Vagina (tissue), 2 donors: ENCODE measurements around the gene NBPF1. TPM values are rescaled to one million over a fixed set of nuclear protein-coding genes. Genes with fewer than 3 reads are reported as not detected.
"Not testable (repeated sequence)": the region's sequence is repeated elsewhere in the genome, so short reads cannot be mapped to it uniquely, and the experiment has no call there.

ENCODE experiments used
- DNase-seq, 2 donors: peaks; one replicate each; pipeline ENCODE4 v3.0.0-alpha.2; 2017; ENCODE audit errors: extremely low spot score in 2 of 2
- H3K27ac ChIP-seq: fragments of 200-600 bp; sonication (generic); one replicate; pipeline ENCODE4 v1.5.1; 2019
- H3K27me3 ChIP-seq: fragments of 200-600 bp; sonication (generic); one replicate; pipeline ENCODE4 v1.5.1; 2019
- H3K36me3 ChIP-seq, 2 donors: fragments of 200-600 bp; sonication (generic); one replicate each; pipeline ENCODE4 v1.5.1; 2017 to 2019
- H3K4me1 ChIP-seq: fragments of 200-600 bp; sonication (generic); one replicate; pipeline ENCODE4 v1.5.1; 2019
- H3K4me3 ChIP-seq, 2 donors: fragments of 200-600 bp; sonication (generic); 1 replicate in 1 of 2; 2 replicates in 1 of 2; pipeline ENCODE4 v1.5.1; 2016 to 2019
- H3K9me3 ChIP-seq: fragments of 200-600 bp; sonication (generic); one replicate; pipeline ENCODE4 v1.5.1; 2019
- CTCF ChIP-seq, 3 experiments: fragments of 450-650 bp in 2 of 3; fragments of 200-600 bp in 1 of 3; sonication (generic) in 1 of 3; IDR thresholded peaks; one replicate each; pipeline ENCODE4 v1.5.1; 2017 to 2019; ENCODE audit warnings: antibody characterized with exemption in 3 of 3, mild to moderate bottlenecking in 2 of 3, moderate library complexity in 2 of 3
- POLR2A ChIP-seq, 2 donors: fragments of 450-650 bp; IDR thresholded peaks; one replicate each; pipeline ENCODE4 v1.6.1; 2017; ENCODE audit warnings: antibody characterized with exemption in 2 of 2, mild to moderate bottlenecking in 2 of 2, moderate library complexity in 2 of 2
- POLR2AphosphoS5 ChIP-seq, 2 donors: sonication (generic); formaldehyde crosslinking; IDR thresholded peaks; one replicate each; pipeline ENCODE4 v1.9.0; 2017; ENCODE audit warnings: antibody characterized with exemption in 2 of 2, mild to moderate bottlenecking in 2 of 2, low read depth in 1 of 2; ENCODE audit not compliant: insufficient read depth in 1 of 2
- intact Hi-C: fragments of 100-400 bp; cut with DNase I; formaldehyde crosslinking; loops from one replicate; pipeline ENCODE4 v1.15.1; 2023
- total RNA-seq: library from RNA; depleted of rRNA; stranded (reverse); fragments of >200 nt; gene quantifications from one replicate; pipeline ENCODE4 v1.2.3, GENCODE V29; 2016

The NBPF1 gene
- total RNA-seq, 1 donor from 2014 or later, result 45.9 TPM

GRCh38 chr1:16646061-16646664 is 32.8 kb upstream of the NBPF1 start:
- H3K27ac ChIP-seq, intact Hi-C loops, H3K27me3 ChIP-seq, H3K36me3 ChIP-seq, H3K9me3 ChIP-seq, H3K4me3 ChIP-seq: not testable (repeated sequence)
- peaks cover 40% of the 10 kb centered on the region for H3K4me1 ChIP-seq
- DNase-seq, result peak; percentile 87 to 95

- intact Hi-C loops, H3K27me3 ChIP-seq, H3K9me3 ChIP-seq, H3K36me3 ChIP-seq: not testable (repeated sequence)
- Histone ChIP-seq H3K4me1 (peaks cover 40% of the 10 kb centered on the region), H3K27ac (peak overlapping the region; percentile 88), H3K4me3 (peak overlapping the region; percentile 64 to 81)
- DNase-seq, result peak; percentile 94 to 99
Observed at GRCh38 chr1:16645271-16646060, 32.1 kb upstream of the NBPF1 start.

- Histone ChIP-seq H3K27ac (peak overlapping the region; percentile 88), H3K4me1 (peaks cover 40% of the 10 kb centered on the region), H3K4me3 (peak overlapping the region; percentile 64 to 81)
- H3K27me3 ChIP-seq, H3K9me3 ChIP-seq, intact Hi-C loops, H3K36me3 ChIP-seq: not testable (repeated sequence)
- DNase-seq, result peak; percentile 99 to 100
- TF ChIP-seq POLR2AphosphoS5 (IDR thresholded peaks at IDR 0.05; ENCODE audit: insufficient read depth in 1 of 2, low read depth in 1 of 2) (peak; percentile 87 to 94), POLR2A (IDR thresholded peaks at IDR 0.05) (peak in 1 of 2 donors; percentile 5), CTCF (IDR thresholded peaks at IDR 0.05) (peak; percentile 28 to 47 (median 45))
Observed at GRCh38 chr1:16644482-16645270, 31.3 kb upstream of the NBPF1 start.

GRCh38 chr1:16644193-16644481 is 30.8 kb upstream of the NBPF1 start:
- intact Hi-C loops, result no loop called here
- Histone ChIP-seq H3K27me3 (no peaks in the 10 kb centered on the region), H3K9me3 (no peaks in the 10 kb centered on the region), H3K4me1 (peaks cover 40% of the 10 kb centered on the region), H3K27ac (peak overlapping the region; percentile 88), H3K36me3 (no peaks in the 10 kb centered on the region), H3K4me3 (peak overlapping the region; percentile 64 to 81)
- TF ChIP-seq POLR2AphosphoS5 (IDR thresholded peaks at IDR 0.05; ENCODE audit: insufficient read depth in 1 of 2, low read depth in 1 of 2) (no peak), CTCF (IDR thresholded peaks at IDR 0.05) (no peak), POLR2A (IDR thresholded peaks at IDR 0.05) (no peak)
- DNase-seq, result peak in 1 of 2 donors; percentile 100

- Histone ChIP-seq H3K4me3 (peak overlapping the region; percentile 64 to 81), H3K27ac (peak overlapping the region; percentile 88), H3K4me1 (peaks cover 40% of the 10 kb centered on the region)
- H3K27me3 ChIP-seq, H3K9me3 ChIP-seq, H3K36me3 ChIP-seq, intact Hi-C loops: not testable (repeated sequence)
- DNase-seq, result peak; percentile 90 to 98
Observed at GRCh38 chr1:16643476-16644192, 30.3 kb upstream of the NBPF1 start.

GRCh38 chr1:16643001-16643411 is 29.6 kb upstream of the NBPF1 start:
- H3K27me3 ChIP-seq, H3K27ac ChIP-seq, intact Hi-C loops, H3K9me3 ChIP-seq, H3K36me3 ChIP-seq: not testable (repeated sequence)
- DNase-seq, result peak; percentile 96 to 100
- H3K4me3 ChIP-seq, result peak overlapping the region; percentile 64 to 81
- peaks cover 40% of the 10 kb centered on the region for H3K4me1 ChIP-seq

- DNase-seq, result peak; percentile 93 to 97
- H3K27ac ChIP-seq, intact Hi-C loops: not testable (repeated sequence)
Observed at GRCh38 chr1:16642025-16642966, 28.9 kb upstream of the NBPF1 start.

GRCh38 chr1:16641159-16641975 is 28.0 kb upstream of the NBPF1 start:
- H3K27me3 ChIP-seq, result not testable (repeated sequence)

More at GRCh38 chr1:16642025-16642966, 28.9 kb upstream of the NBPF1 start:
- H3K36me3 ChIP-seq, H3K27me3 ChIP-seq, H3K4me3 ChIP-seq, H3K9me3 ChIP-seq: not testable (repeated sequence)
- H3K4me1 ChIP-seq, result peaks cover 40% of the 10 kb centered on the region

More at GRCh38 chr1:16641159-16641975, 28.0 kb upstream of the NBPF1 start:
- intact Hi-C loops, H3K27ac ChIP-seq, H3K36me3 ChIP-seq, H3K9me3 ChIP-seq, H3K4me3 ChIP-seq: not testable (repeated sequence)
- peaks cover 40% of the 10 kb centered on the region for H3K4me1 ChIP-seq
- DNase-seq, result peak; percentile 42 to 91
